HPDE6-E6E7 (cell line): ENCODE results near the gene IFITM1.
A peak's percentile ranks its signal among the peaks of the same experiment; 100 is the strongest.
"Not testable (repeated sequence)": the region's sequence is repeated elsewhere in the genome, so short reads cannot be mapped to it uniquely, and the experiment has no call there.

ENCODE experiments used
- DNase-seq: peaks from one replicate; pipeline ENCODE4 v3.0.0; 2011; ENCODE audit warnings: missing footprints; ENCODE audit errors: extremely low spot score

The IFITM1 gene

GRCh38 chr11:293852-294661, 19.8 kb upstream of the IFITM1 start:
- no peak for DNase-seq

- DNase-seq, result no peak
Observed at GRCh38 chr11:294780-295179, 19.1 kb upstream of the IFITM1 start.

- DNase-seq, result no peak
Observed at GRCh38 chr11:295351-296170, 18.3 kb upstream of the IFITM1 start.

- no peak for DNase-seq
Observed at GRCh38 chr11:296171-297050, 17.4 kb upstream of the IFITM1 start.

- DNase-seq, result no peak
Observed at GRCh38 chr11:297051-297585, 16.7 kb upstream of the IFITM1 start.

GRCh38 chr11:297586-298405, 16.0 kb upstream of the IFITM1 start:
- DNase-seq, result no peak

GRCh38 chr11:298406-299065, 15.3 kb upstream of the IFITM1 start:
- DNase-seq, result no peak

GRCh38 chr11:299081-299891, 14.6 kb upstream of the IFITM1 start, which contains the start of gene IFITM5:
Gene IFITM5 (minus strand): TSS chr11:299526. CDS start chr11:299490, 36 bp downstream.
- no peak for DNase-seq

GRCh38 chr11:299951-300735, 13.7 kb upstream of the IFITM1 start:
- no peak for DNase-seq

GRCh38 chr11:303363-303762, 10.5 kb upstream of the IFITM1 start:
- no peak for DNase-seq

- DNase-seq, result no peak
Observed at GRCh38 chr11:304061-304506, 9.8 kb upstream of the IFITM1 start.

- DNase-seq, result peak; percentile 56
Observed at GRCh38 chr11:304915-305843, 8.7 kb upstream of the IFITM1 start.

- DNase-seq, result no peak
Observed at GRCh38 chr11:305844-306211, 8.0 kb upstream of the IFITM1 start.

GRCh38 chr11:306645-307371, 7.0 kb upstream of the IFITM1 start:
- no peak for DNase-seq

- not testable (repeated sequence) for DNase-seq
Observed at GRCh38 chr11:307766-308708, 5.8 kb upstream of the IFITM1 start, which contains the start of gene IFITM2. Gene IFITM2 (plus strand): TSS chr11:307816. CDS start chr11:308193, 377 bp downstream.
